ENCODE data around the gene TMEM165.

GRCh38 chr4:55466001-55466400, 70.2 kb downstream of the TMEM165 start:
- TF ChIP-seq CTCF (IDR thresholded peaks at IDR 0.05) (no peak), EP300 (IDR thresholded peaks at IDR 0.05; ENCODE audit: low read depth) (no peak), POLR2AphosphoS5 (IDR thresholded peaks at IDR 0.05) (no peak)

All from transverse colon (tissue), 4 donors.